Ecto neural progenitor cell (in vitro differentiated cells): Measurements from ENCODE around the gene CROT.
A peak's percentile ranks its signal among the peaks of the same experiment; 100 is the strongest.
"Not testable (repeated sequence)": the region's sequence is repeated elsewhere in the genome, so short reads cannot be mapped to it uniquely, and the experiment has no call there.

ENCODE experiments used
- DNase-seq: peaks from one replicate; pipeline ENCODE4 v3.0.0-alpha.2; 2018; ENCODE audit warnings: low spot score

The CROT gene

GRCh38 chr7:87345166-87345927, at the start of gene CROT:
Gene CROT (plus strand): TSS chr7:87345664. CDS start chr7:87349069, 3,405 bp downstream.
- DNase-seq, result peak; percentile 97

GRCh38 chr7:87300756-87301155, 44.7 kb upstream of the CROT start:
- DNase-seq, result no peak

- DNase-seq, result no peak
Measured at GRCh38 chr7:87310790-87311419, 34.6 kb upstream of the CROT start.

- DNase-seq, result peak; percentile 63
Measured at GRCh38 chr7:87312215-87312865, 33.1 kb upstream of the CROT start.

- no peak for DNase-seq
Measured at GRCh38 chr7:87316097-87316700, 29.3 kb upstream of the CROT start.

- DNase-seq, result no peak
Measured at GRCh38 chr7:87316846-87317552, 28.5 kb upstream of the CROT start.

GRCh38 chr7:87317691-87318245, 27.7 kb upstream of the CROT start:
- no peak for DNase-seq

- DNase-seq, result no peak
Measured at GRCh38 chr7:87318741-87319140, 26.7 kb upstream of the CROT start.

- DNase-seq, result not testable (repeated sequence)
Measured at GRCh38 chr7:87319154-87319581, 26.3 kb upstream of the CROT start.

- no peak for DNase-seq
Measured at GRCh38 chr7:87322912-87323311, 22.6 kb upstream of the CROT start.

- DNase-seq, result no peak
Measured at GRCh38 chr7:87325576-87326370, 19.7 kb upstream of the CROT start.

GRCh38 chr7:87328281-87328680, 17.2 kb upstream of the CROT start:
- DNase-seq, result no peak

- DNase-seq, result no peak
Measured at GRCh38 chr7:87330316-87330715, 15.1 kb upstream of the CROT start.

GRCh38 chr7:87330942-87331341, 14.5 kb upstream of the CROT start:
- DNase-seq, result no peak

- no peak for DNase-seq
Measured at GRCh38 chr7:87331687-87332252, 13.7 kb upstream of the CROT start.

GRCh38 chr7:87332321-87332720, 13.1 kb upstream of the CROT start:
- DNase-seq, result no peak

- no peak for DNase-seq
Measured at GRCh38 chr7:87336136-87336535, 9.3 kb upstream of the CROT start.

GRCh38 chr7:87337331-87337730, 8.1 kb upstream of the CROT start:
- no peak for DNase-seq

- DNase-seq, result no peak
Measured at GRCh38 chr7:87339373-87339897, 6.0 kb upstream of the CROT start.

- DNase-seq, result no peak
Measured at GRCh38 chr7:87341441-87341840, 4.0 kb upstream of the CROT start.
